ENCODE data around the gene CHID1. TPM values are rescaled to one million over a fixed set of nuclear protein-coding genes. Genes with fewer than 3 reads are reported as not detected.

Gene CHID1
- total and polyA plus RNA-seq, 8 donors: 35.4 to 121 (median 52.1) TPM

DNA sequence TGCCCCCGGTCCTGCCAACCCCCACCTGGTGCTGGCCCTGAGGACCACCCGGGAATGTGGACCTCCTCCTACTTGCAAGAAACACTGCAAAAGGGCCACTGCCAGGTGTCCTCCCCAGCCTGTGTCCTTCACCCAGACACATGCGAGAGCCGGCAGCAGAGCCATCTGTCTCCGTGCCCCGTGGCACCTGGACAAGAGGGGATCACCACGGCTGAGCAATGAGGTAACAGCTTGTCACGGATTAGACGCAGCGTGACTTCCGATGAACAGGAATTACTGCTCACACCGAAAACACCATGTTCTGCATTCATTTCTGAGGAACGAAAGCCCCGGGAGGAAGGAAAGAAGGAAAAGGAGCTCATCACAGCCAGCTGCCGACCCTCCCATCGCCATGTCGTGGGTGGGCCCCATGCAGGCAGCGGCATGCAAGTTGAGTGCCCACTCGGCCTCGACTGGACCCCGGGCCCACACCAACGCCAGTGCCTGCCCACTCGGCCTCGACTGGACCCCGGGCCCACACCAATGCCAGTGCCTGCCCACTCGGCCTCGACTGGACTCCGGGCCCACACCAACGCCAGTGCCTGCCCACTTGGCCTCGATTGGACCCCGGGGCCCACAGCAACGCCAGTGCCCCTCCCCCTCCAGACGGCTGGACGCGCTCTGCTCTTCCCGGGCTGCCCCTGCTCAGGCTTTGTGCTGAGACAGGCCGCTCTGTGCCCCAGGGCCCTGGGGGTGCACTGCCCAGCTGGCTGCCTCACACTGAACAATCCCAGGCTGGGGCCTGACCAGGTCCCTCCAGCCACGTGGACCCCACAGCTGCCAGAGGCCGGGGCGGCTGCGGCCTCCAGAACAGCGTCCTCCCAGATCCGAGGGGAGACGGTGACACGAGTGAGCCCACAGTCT lies 22.0 kb downstream of the CHID1 start:
- Histone ChIP-seq H3K9me3 (no peaks in the 10 kb centered on the region), H3K4me1 (no peaks in the 10 kb centered on the region), H3K27me3 (no peaks in the 10 kb centered on the region), H3K27ac (no peak overlapping the region), H3K4me3 (no peak overlapping the region), H3K36me3 (peaks cover 4 to 83% (median 57%) of the 10 kb centered on the region in 4 donors)
- WGBS, 5 donors: 88 to 93% (median 91%) methylated on average over 37 to 45 of the region's 45 CpGs
- DNase-seq: no peak
- TF ChIP-seq, protein P1, sequence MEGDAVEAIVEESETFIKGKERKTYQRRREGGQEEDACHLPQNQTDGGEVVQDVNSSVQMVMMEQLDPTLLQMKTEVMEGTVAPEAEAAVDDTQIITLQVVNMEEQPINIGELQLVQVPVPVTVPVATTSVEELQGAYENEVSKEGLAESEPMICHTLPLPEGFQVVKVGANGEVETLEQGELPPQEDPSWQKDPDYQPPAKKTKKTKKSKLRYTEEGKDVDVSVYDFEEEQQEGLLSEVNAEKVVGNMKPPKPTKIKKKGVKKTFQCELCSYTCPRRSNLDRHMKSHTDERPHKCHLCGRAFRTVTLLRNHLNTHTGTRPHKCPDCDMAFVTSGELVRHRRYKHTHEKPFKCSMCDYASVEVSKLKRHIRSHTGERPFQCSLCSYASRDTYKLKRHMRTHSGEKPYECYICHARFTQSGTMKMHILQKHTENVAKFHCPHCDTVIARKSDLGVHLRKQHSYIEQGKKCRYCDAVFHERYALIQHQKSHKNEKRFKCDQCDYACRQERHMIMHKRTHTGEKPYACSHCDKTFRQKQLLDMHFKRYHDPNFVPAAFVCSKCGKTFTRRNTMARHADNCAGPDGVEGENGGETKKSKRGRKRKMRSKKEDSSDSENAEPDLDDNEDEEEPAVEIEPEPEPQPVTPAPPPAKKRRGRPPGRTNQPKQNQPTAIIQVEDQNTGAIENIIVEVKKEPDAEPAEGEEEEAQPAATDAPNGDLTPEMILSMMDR (IDR thresholded peaks at IDR 0.05): no peak
- TF ChIP-seq POLR2A (IDR thresholded peaks at IDR 0.05) (no peak), POLR2AphosphoS5 (IDR thresholded peaks at IDR 0.05) (no peak), EP300 (IDR thresholded peaks at IDR 0.05) (no peak)
- intact Hi-C loops (cut with DNase I; ENCODE audit: low total_unique reads): no loop called here

DNA sequence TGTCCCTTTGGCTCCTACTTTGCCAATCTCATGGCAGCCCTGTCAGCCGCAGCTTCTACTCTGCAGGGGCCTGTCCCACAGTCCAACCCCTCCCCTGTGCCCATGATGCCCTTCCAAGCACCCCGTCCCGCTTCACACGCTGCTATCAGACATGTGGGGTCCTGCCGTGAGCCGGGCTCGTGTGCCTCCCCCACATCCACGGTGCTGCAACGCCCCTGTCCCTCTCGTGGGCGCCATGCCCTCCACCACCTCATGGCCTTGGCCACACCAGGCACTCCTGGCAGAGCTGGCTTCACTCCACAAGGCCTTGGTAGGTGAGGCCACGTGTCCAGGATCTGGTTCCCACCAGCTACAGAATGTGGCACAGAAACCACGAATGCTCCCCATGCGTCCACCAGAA lies 23.0 kb downstream of the CHID1 start:
- Histone ChIP-seq H3K27me3 (no peaks in the 10 kb centered on the region), H3K4me3 (no peak overlapping the region), H3K4me1 (no peaks in the 10 kb centered on the region), H3K36me3 (peaks cover 9 to 93% (median 63%) of the 10 kb centered on the region in 4 donors), H3K27ac (no peak overlapping the region), H3K9me3 (no peaks in the 10 kb centered on the region)
- intact Hi-C loops (cut with DNase I; ENCODE audit: low total_unique reads): no loop called here
- WGBS, 5 donors: 95 to 98% (median 96%) methylated on average over 14 of the region's 14 CpGs
- DNase-seq: no peak
- TF ChIP-seq EP300 (IDR thresholded peaks at IDR 0.05): no peak
- TF ChIP-seq, protein P1 (IDR thresholded peaks at IDR 0.05): no peak
- no peak for TF ChIP-seq POLR2A (IDR thresholded peaks at IDR 0.05)
- TF ChIP-seq POLR2AphosphoS5 (IDR thresholded peaks at IDR 0.05): no peak

DNA sequence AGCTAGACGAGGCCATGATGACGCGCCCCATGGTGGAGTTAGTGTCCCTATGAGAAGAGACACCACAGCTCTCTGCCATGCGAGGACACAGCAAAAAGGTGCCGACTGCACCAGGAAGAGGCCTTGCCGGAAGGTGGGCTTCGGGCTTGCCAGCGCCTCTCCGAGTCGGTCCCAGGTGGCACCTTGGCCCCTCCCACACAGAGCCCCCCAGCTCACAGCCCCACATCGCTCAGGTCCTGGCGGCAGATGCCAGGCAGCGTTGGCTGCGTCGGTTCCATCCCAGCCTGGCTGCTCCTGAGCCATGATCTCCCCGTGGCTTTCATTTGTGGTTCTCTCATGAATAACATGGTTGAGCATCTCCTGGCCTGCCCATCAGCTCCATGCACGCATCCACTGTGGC lies 24.0 kb downstream of the CHID1 start:
- 93 to 97% (median 97%) methylated on average over 16 to 17 of the region's 17 CpGs for WGBS, 5 donors
- Histone ChIP-seq H3K36me3 (peaks cover 10 to 97% (median 71%) of the 10 kb centered on the region in 4 donors), H3K27ac (no peak overlapping the region), H3K4me3 (no peak overlapping the region), H3K27me3 (no peaks in the 10 kb centered on the region), H3K4me1 (no peaks in the 10 kb centered on the region), H3K9me3 (no peaks in the 10 kb centered on the region)
- TF ChIP-seq EP300 (IDR thresholded peaks at IDR 0.05) (no peak), POLR2AphosphoS5 (IDR thresholded peaks at IDR 0.05) (no peak), POLR2A (IDR thresholded peaks at IDR 0.05) (no peak)
- TF ChIP-seq, protein P1 (IDR thresholded peaks at IDR 0.05): no peak
- DNase-seq: no peak
- intact Hi-C loops (cut with DNase I; ENCODE audit: low total_unique reads): no loop called here

DNA sequence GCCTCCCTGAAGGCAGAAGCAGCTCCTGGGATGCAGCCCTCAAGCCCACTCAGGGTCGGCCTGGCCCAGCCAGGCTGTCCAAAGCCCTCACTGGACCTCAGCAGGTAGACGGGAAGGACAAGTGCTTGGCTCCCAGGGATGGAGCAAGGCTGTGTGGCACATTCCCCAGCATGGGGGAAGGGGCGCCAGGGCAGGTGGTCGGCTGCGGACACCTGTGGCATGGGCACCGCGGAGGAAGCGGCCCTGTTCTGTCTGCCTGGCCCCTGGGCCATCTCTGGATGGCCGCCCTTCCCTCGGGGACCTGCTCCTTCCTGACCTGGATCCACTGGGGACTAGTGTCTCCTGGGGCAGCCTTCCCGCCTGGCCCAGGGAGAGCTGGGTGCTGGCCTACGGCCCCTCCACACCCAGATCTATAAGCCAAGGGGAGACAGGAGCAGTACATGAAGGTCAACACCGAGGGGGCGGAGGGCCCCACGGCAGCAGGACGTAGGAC lies 26.0 kb downstream of the CHID1 start:
- TF ChIP-seq POLR2A (IDR thresholded peaks at IDR 0.05) (no peak), POLR2AphosphoS5 (IDR thresholded peaks at IDR 0.05) (no peak), EP300 (IDR thresholded peaks at IDR 0.05) (no peak)
- TF ChIP-seq, protein P1 (IDR thresholded peaks at IDR 0.05): no peak
- Histone ChIP-seq H3K4me3 (no peak overlapping the region), H3K27me3 (no peaks in the 10 kb centered on the region), H3K27ac (no peak overlapping the region), H3K36me3 (peaks cover 13 to 95% (median 78%) of the 10 kb centered on the region in 4 donors), H3K9me3 (no peaks in the 10 kb centered on the region), H3K4me1 (no peaks in the 10 kb centered on the region)
- DNase-seq: no peak
- intact Hi-C loops (cut with DNase I; ENCODE audit: low total_unique reads): no loop called here
- 82 to 90% (median 88%) methylated on average over 12 to 16 of the region's 16 CpGs for WGBS, 5 donors

Measured in stomach (tissue), 9 donors.